DND-41 (cell line): Measurements from ENCODE around the gene WDR17.

Source experiments
- ATAC-seq: fragments of 200-7000 bp; cut with Tn5 transposase; 3 replicates; pipeline ENCODE4 v1.9.1; 2021; ENCODE audit warnings: low read depth; ENCODE audit not compliant: insufficient read depth
- DNase-seq: peaks from one replicate; pipeline ENCODE4 v3.0.0-alpha.2; 2020
- H2AFZ ChIP-seq: 2 replicates; pipeline ENCODE4 v1.6.0; 2012; ENCODE audit warnings: low read depth, low read length
- H3K27ac ChIP-seq: 2 replicates; pipeline ENCODE4 v1.5.1; 2012; ENCODE audit warnings: low read length, inconsistent platforms
- H3K27me3 ChIP-seq: fragments of 200-600 bp; sonication (generic); 2 replicates; pipeline ENCODE4 v1.6.0; 2012; ENCODE audit warnings: low read length, mild to moderate bottlenecking, inconsistent platforms; ENCODE audit not compliant: insufficient read depth, poor library complexity
- H3K36me3 ChIP-seq: 2 replicates; pipeline ENCODE4 v1.5.1; 2012; ENCODE audit warnings: low read length, inconsistent platforms; ENCODE audit not compliant: insufficient read depth
- H3K4me1 ChIP-seq: 2 replicates; pipeline ENCODE4 v1.5.1; 2012; ENCODE audit warnings: mild to moderate bottlenecking, low read length; ENCODE audit not compliant: insufficient read depth
- H3K4me2 ChIP-seq: 2 replicates; pipeline ENCODE4 v1.6.0; 2012; ENCODE audit warnings: mild to moderate bottlenecking, moderate library complexity, low read length, inconsistent platforms; ENCODE audit not compliant: insufficient read depth
- H3K4me3 ChIP-seq, 2 experiments: fragments of 200-600 bp in 1 of 2; shearing (Covaris generic) in 1 of 2; 2 replicates each; pipeline ENCODE4 v1.5.1; 2012 to 2016; ENCODE audit warnings: inconsistent platforms in 2 of 2, low read length in 2 of 2, mild to moderate bottlenecking in 2 of 2, low read depth in 1 of 2, moderate library complexity in 1 of 2
- H3K79me2 ChIP-seq: 2 replicates; pipeline ENCODE4 v1.6.0; 2012; ENCODE audit warnings: low read length, inconsistent platforms; ENCODE audit not compliant: insufficient read depth
- H3K9ac ChIP-seq: 2 replicates; pipeline ENCODE4 v1.6.0; 2012; ENCODE audit warnings: low read depth, mild to moderate bottlenecking, inconsistent platforms, low read length, moderate library complexity
- H3K9me3 ChIP-seq: 2 replicates; pipeline ENCODE4 v1.5.1; 2012; ENCODE audit warnings: low read length, moderate library complexity, mild to moderate bottlenecking, inconsistent platforms; ENCODE audit not compliant: insufficient read depth, severe bottlenecking
- H4K20me1 ChIP-seq: 2 replicates; pipeline ENCODE4 v1.6.0; 2012; ENCODE audit warnings: low read length; ENCODE audit not compliant: insufficient read depth
- CTCF ChIP-seq: IDR thresholded peaks from 2 replicates; pipeline ENCODE4 v1.5.1; 2012; ENCODE audit warnings: borderline replicate concordance, low read length, moderate library complexity, mild to moderate bottlenecking; ENCODE audit not compliant: poor library complexity, severe bottlenecking; ENCODE audit errors: extremely low read depth
- EZH2 ChIP-seq: IDR thresholded peaks from 3 replicates; pipeline ENCODE4 v1.6.1; 2012; ENCODE audit warnings: borderline replicate concordance, low read depth, mild to moderate bottlenecking, moderate library complexity, low read length, inconsistent platforms; ENCODE audit not compliant: severe bottlenecking

Gene WDR17

GRCh38 chr4:176053785-176054184 lies 11.9 kb upstream of the WDR17 start:
- Histone ChIP-seq H3K27me3 (no peaks in the 10 kb centered on the region), H3K4me2 (no peak overlapping the region), H3K36me3 (no peaks in the 10 kb centered on the region), H3K9ac (no peak overlapping the region), H3K4me3 (no peak overlapping the region), H3K79me2 (no peaks in the 10 kb centered on the region), H4K20me1 (no peaks in the 10 kb centered on the region), H3K4me1 (no peaks in the 10 kb centered on the region), H3K27ac (no peak overlapping the region), H3K9me3 (no peaks in the 10 kb centered on the region), H2AFZ (no peak overlapping the region)
- TF ChIP-seq CTCF (no peak), EZH2 (no peak)
- ATAC-seq, result no peak
- DNase-seq, result no peak

- Histone ChIP-seq H4K20me1 (no peaks in the 10 kb centered on the region), H3K4me2 (no peak overlapping the region)
Measured at GRCh38 chr4:176054942-176055341, 10.7 kb upstream of the WDR17 start.

GRCh38 chr4:176063718-176064117 lies 1.9 kb upstream of the WDR17 start:
- Histone ChIP-seq H3K9me3 (no peaks in the 10 kb centered on the region), H3K27ac (no peak overlapping the region), H3K27me3 (no peaks in the 10 kb centered on the region), H4K20me1 (no peaks in the 10 kb centered on the region), H3K79me2 (no peaks in the 10 kb centered on the region), H3K4me3 (no peak overlapping the region), H3K4me2 (no peak overlapping the region), H3K4me1 (no peaks in the 10 kb centered on the region), H2AFZ (no peak overlapping the region), H3K9ac (no peak overlapping the region), H3K36me3 (no peaks in the 10 kb centered on the region)
- TF ChIP-seq CTCF (no peak), EZH2 (no peak)
- no peak for DNase-seq
- no peak for ATAC-seq

More at GRCh38 chr4:176054942-176055341, 10.7 kb upstream of the WDR17 start:
- Histone ChIP-seq H3K27me3 (no peaks in the 10 kb centered on the region), H3K36me3 (no peaks in the 10 kb centered on the region), H3K27ac (no peak overlapping the region), H3K9me3 (no peaks in the 10 kb centered on the region), H3K4me1 (no peaks in the 10 kb centered on the region), H3K9ac (no peak overlapping the region), H2AFZ (no peak overlapping the region), H3K79me2 (no peaks in the 10 kb centered on the region), H3K4me3 (no peak overlapping the region)
- TF ChIP-seq EZH2, result no peak
- TF ChIP-seq CTCF, result peak; percentile 20
- DNase-seq (no peak), ATAC-seq (no peak)

- H3K9ac ChIP-seq, result no peak overlapping the region
- no peak for TF ChIP-seq EZH2
- no peak for TF ChIP-seq CTCF
Measured at GRCh38 chr4:176064539-176064938, 1.1 kb upstream of the WDR17 start.

More at GRCh38 chr4:176064539-176064938, 1.1 kb upstream of the WDR17 start:
- no peak overlapping the region for H3K27ac ChIP-seq
- no peak overlapping the region for H3K4me3 ChIP-seq
- no peak overlapping the region for H3K4me2 ChIP-seq
- no peaks in the 10 kb centered on the region for H3K79me2 ChIP-seq
- H3K36me3 ChIP-seq, result no peaks in the 10 kb centered on the region
- no peaks in the 10 kb centered on the region for H3K4me1 ChIP-seq
- H3K9me3 ChIP-seq, result no peaks in the 10 kb centered on the region
- ATAC-seq (no peak), DNase-seq (no peak)
- H3K27me3 ChIP-seq, result no peaks in the 10 kb centered on the region
- no peak overlapping the region for H2AFZ ChIP-seq
- H4K20me1 ChIP-seq, result no peaks in the 10 kb centered on the region
